ENCODE results near the gene TAOK2.
"Not testable (repeated sequence)": the region's sequence is repeated elsewhere in the genome, so short reads cannot be mapped to it uniquely, and the experiment has no call there.

TAOK2 gene

DNA sequence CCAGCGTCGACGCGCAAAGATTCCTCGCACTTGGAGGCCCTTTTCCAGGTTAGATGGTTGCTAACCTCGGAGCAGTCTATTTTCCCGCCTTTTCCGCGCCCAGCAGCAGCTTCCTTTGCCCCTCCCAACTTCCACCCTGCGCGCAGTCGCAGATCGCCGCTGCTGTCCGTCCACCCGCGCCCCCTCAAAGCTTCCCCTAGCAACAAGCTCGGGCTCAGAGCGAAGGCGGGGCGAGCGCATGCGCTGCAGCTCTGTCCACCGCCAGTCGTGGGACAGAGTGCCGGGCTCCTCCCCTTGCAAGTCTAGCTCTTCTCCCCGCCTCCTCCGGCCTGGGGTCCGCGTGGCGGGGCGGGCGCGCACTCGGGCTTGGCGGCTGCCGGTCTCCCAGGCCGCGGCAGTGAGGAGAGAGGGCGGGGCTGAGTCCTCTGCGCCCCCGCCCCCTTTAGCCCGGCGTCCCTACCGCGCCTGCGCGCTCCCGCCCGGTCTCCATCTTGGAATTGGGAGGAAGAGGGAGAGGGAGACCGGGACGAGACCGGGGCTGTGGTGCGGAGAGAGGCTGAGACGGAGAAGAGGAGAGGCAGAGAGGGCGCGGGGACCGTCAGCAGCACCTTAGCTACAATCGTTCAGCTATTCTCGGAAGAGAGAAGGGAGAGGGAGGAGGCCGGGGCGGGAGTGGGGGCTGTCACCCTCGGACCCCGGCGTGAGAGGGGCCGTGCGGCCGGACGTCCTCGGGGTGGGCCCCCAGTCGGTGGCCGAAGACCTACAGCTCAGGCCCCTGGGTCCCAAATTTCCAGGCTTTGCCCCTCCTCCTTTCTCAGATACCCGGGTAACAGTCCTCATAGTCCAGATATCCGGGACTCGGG is at the start of gene TAOK2:
Gene TAOK2 (plus strand): TSS at position 485 of the 863 bp plus-strand sequence. CDS start 3,905 bp downstream, outside the sequence.
- in situ Hi-C loops (cut with HindIII; ENCODE audit: low sequenced_read_pairs): no loop called here

DNA sequence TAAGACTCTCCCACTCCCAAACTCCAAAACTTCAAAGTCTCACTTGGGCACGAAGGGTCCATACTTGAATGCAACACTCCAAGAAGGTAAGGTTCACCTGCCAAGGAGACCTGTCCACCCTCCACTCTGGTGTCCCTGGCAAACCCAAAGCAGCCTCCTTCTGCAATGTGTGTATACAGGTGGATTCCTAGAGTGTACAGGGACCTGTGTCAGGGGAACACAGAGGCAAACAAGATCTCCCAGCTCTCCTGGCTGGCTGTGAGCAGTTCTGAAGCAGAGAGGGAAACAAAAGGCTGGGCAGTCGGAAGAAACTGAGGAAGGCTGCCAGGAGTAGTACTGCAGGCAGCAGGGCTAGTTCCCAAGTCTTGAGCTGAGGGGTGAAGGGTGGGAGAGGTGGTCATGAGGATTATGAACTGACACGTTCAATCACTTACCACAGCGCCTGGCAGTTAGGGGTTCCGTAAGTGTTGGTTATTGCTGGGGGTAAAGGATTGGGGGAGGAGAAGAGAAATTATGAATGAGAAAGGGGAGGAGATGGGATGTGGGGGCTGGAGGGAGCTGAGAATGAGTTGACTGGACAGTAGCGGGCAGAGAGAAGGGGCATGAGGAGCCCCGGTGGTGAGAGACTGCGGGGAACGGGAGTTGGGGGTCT is 48.4 kb upstream of the TAOK2 start:
- in situ Hi-C loops (cut with HindIII; ENCODE audit: low sequenced_read_pairs): no loop called here

DNA sequence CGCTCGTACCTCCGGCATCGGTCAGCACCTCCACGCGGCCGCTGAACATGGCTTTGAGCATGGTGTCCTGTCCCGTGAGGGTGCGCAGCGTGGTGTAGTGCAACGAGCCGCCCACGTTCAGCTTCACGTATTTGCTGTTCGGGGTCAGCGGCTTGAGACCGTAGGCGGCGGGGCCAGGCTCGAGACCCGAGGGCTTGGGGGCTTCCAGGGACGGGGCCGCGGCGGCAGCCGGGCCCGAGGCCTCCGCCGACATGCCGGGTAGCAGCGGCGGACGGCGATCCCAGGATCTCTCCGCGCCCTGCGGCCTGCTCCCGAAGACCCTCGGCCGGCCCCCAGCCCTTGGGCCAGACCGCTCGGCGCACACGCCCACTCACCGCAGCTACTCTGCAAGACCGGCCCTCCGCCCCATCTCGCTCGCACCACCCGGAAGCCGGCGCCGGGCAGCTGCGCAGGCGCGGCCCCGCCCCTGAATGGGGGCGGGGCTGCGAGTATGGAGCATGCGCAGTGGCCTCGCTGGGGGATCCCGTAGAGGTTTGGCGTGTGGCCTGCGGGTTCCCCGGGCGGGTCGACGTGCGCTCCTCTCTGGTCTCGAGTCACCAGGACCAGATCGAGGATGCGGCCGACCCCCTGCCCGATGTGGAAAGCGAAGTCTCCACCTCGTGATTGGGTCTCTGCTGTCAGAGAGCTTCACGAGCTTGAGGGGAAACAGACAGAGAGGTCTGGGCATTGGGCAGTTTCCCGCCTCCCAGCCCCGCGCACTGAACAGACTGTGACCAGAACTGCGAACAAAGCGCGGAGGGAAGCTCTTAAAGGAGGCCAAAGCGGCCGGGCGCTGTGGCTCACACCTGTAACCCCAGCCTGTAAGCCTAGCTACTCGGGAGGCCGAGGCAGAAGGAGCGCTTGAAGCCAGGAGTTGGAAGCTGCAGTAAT is 47.6 kb upstream of the TAOK2 start, which contains the start of gene KCTD13:
Gene KCTD13 (minus strand): TSS at position 446 of the 930 bp plus-strand sequence. CDS start 193 bp downstream, at position 253.
- in situ Hi-C loops (cut with HindIII; ENCODE audit: low sequenced_read_pairs): no loop called here

DNA sequence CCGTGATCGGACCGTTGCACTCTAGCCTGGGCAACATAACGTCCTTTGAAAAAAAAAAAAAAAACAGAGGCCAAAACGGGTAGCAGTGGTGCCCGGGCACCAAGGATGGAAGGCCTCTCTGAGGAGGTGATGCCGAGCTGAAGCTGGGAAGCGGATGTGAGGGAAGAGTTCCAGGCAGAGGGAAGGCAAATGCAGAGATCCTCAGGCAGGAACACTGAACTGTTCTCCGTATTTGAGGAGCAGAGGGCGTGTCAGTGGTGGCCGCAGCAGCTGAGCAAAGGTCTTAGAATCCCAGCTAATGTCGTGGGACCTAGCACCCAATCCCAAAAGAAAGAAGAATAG is 47.0 kb upstream of the TAOK2 start:
- in situ Hi-C loops (cut with HindIII; ENCODE audit: low sequenced_read_pairs): no loop called here

DNA sequence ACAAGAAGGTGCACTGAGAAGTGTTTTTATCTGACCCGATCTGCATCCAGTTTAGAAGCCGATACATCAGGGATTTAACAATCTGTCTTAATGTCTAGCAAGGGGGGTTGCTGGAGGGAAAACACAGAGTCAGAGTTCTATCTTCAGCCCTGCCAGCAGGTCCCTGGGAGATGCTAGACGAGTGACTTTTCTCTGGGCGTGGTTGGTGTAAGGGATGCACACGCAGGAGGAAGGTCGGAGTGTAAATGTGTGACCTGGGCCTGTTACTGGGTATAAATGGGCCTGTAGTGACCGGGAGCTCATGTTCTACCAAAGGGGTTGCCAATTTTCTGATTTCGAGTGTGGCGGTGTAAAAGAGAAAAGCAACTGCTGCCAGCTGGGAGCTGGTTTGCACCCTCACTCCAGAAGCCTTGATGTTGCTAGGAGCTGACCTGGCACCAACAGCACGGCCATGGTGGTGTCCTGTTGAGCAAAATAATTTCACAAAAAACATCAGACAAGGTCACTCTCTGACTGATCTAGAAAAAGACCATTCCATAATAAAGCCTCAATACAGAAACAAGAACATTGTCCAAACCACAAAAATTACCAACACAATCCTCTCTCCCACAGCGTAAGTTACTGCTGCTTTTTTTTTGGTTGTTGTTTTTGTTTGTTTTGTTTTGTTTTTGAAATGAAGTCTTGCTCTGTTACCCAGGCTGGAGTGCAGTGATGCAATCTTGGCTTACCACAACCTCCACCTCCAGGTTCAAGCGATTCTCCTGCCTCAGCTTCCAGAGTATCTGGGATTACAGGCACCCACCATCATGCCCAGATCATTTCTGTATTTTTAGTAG is 46.4 kb upstream of the TAOK2 start:
- in situ Hi-C loops (cut with HindIII; ENCODE audit: low sequenced_read_pairs): no loop called here

DNA sequence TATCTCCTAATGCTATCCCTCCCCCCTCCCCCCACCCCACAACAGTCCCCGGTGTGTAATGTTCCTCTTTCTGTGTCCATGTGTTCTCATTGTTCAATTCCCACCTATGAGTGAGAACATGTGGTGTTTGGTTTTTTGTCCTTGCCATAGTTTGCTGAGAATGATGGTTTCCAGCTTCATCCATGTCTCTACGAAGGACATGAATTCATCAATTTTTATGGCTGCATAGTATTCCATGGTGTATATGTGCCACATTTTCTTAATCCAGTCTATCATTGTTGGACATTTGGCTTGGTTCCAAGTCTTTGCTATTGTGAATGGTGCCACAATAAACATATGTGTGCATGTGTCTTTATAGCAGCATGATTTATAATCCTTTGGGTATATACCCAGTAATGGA is 41.9 kb upstream of the TAOK2 start:
- in situ Hi-C loops (cut with HindIII; ENCODE audit: low sequenced_read_pairs): not testable (repeated sequence)

DNA sequence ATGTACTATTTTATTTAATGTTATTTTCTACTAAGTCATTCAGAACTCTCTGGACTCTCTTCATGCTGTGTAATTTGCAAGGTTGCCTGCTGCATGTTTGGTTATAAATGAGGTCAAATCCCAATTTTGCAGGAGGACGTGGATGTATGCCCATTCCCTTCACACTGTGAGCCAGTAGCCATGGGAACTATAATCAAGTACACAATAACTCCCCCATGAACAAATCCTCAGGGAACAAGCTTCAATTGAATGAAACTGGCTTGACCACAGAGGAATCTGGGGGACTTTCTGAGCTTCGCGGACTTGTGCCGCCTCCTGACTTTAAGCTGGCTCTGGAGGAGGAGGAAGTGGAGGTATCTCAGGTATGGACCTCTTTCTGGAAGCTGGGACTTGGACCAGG is 33.0 kb upstream of the TAOK2 start:
- in situ Hi-C loops (cut with HindIII; ENCODE audit: low sequenced_read_pairs): no loop called here

DNA sequence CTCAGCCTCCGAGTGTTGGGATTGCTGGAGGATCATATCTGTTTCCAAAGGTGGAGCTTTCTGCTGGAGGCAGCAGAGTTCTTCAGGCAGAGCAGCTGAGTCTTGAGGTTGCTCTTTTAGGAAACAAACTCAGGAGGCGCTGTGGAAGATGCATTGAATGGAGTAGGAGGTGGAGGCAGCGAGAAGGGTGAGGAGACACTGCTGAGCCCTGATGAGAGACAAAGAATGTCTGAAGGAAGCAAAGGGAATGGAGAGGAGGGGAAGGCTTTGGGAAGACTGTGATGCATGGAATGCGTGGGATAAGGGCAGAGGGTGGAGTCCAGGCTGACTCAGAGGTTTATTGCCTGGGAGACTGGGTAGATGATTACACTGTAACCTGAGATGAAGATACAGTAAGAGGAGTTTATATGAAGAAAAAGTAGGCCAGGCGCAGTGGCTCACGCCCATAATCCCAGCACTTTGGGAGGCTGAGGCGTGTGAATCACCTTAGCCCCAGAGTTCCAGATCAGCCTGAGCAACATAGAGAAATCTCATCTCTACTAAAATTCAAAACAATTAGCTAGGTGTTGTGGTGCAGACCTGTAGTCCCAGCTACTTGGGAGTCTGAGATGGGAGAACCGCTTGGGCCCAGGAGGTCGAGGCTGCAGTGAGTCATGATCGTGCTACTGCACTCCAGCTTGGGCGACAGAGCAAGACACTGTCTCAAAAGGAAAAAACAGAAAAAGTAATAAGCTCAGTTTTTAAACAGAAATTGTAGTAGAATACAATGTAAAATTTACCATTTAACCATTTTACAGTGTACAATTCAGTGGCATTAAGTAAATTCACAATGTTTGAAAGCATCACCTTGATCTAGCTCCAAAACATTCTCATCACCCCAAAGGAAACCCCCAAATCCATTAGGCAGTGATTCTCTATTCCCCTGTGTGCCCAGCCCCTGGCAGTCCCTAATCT is 29.5 kb upstream of the TAOK2 start:
- in situ Hi-C loops (cut with HindIII; ENCODE audit: low sequenced_read_pairs): no loop called here

DNA sequence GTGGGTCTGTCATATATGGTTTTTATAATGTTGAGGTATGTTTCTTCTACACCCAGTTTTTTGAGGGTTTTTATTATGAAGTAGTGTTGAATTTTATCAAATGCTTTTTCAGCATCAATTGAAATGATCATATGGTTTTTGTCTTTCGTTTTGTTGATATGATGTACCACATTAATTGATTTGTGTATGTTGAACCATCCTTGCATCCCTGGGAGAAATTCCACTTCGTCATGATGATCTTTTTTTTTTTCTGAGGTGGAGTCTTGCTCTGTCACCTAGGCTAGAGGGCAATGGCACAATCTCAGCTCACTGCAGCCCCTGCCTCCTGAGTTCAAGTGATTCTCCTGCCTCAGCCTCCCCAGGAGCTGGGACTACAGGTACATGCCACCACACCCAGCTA is 25.8 kb upstream of the TAOK2 start:
- in situ Hi-C loops (cut with HindIII; ENCODE audit: low sequenced_read_pairs): no loop called here

DNA sequence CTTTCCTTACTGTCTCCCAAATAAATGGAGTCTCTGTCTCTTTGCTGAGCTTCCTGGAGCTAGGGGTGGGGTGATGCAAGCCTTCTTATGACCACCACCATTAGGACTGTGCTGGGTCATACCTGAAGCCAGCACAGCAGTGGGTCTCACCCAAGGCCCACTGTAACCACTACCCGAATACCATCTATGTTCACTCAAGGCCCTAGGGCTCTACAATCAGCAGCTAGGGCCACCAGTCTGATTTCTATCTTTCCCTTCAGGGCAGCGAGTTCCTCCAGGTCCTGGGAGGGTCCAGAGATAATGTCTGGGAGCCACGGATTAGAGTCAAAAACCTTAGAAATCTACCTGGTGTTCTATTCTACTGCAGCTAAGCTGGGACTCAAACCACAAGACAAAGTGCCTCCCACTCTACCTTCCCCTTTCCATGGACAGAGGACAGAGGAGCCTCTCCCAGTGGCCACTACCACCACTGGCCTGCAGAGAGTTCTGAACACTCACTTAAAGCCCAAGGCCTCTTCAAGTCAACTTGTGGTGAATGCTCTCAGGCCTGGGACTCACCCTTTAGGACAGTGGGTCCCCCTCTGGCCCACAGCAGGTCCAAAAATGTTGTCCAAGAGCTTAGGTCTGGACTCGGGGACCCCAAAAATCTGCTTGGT is 22.7 kb upstream of the TAOK2 start:
- in situ Hi-C loops (cut with HindIII; ENCODE audit: low sequenced_read_pairs): no loop called here

DNA sequence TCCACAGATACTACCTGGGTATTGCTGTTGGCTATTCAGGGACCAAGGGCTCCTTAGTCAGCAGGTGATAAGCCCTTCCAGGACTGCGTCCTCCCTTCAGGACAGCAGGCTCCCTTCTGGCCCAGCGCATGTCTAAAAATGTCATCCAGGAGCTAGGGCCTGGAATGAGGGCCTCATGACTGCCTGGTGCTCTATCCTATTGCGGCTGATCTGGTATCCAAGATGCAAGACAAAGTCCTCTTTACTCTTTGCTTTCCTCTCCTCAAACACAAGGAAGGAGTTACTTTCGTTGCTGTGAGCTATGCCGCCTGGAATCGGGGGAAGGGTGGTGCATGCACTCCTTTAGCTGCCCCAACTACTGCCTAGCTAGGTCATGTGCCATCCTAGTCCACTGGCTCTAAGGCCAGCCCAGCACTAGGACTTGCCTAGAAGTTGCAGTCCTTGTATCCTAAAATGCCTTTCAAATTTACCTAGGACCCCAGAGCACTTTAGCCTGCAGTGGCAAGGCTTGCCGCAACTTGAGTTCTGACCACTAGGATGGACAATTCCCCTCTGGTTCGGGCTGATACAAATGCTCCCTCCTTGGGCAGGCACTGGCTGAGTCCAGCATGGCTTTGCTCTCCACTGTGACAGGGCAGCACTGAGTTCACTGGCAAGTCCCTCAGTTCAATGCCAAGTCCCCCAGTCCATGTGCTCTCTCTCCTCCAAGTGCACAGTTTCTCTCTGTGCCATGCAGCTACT is 21.9 kb upstream of the TAOK2 start:
- in situ Hi-C loops (cut with HindIII; ENCODE audit: low sequenced_read_pairs): no loop called here

DNA sequence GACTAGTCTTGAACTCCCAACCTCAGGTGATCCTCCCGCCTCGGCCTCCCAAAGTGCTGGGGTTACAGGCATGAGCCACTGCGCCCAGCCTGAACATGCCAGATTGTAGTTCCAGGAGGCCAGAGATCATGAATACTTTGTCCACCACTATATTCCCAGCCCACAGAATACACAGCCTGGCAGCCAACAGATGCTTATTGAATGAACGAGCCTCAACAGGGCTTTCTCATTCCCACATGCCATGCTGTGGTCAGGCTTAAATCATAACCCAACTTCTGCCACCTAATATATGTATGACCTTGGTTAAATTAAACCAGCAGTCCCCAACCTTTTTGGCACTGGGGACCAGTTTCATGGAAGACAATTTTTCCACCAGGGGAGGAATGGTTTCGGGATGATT is 14.9 kb upstream of the TAOK2 start:
- in situ Hi-C loops (cut with HindIII; ENCODE audit: low sequenced_read_pairs): no loop called here

DNA sequence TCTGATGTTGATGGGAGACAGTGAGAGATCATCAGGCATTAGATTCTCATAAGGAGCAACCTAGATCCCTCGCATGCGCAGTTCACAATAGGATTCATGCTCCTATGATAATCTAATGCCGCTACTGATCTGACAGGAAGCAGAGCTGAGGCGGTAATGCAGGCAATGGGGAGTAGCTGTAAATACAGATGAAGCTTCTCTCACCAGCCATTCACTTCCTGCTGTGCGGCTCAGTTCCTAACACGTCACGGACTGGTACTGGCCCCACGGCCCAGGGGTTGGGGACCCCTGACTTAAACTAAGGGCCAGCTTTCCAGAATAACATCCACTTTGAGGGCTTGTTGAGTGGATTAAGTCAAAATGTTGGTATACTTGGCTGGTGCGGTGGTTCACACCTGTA is 14.4 kb upstream of the TAOK2 start:
- in situ Hi-C loops (cut with HindIII; ENCODE audit: low sequenced_read_pairs): no loop called here

DNA sequence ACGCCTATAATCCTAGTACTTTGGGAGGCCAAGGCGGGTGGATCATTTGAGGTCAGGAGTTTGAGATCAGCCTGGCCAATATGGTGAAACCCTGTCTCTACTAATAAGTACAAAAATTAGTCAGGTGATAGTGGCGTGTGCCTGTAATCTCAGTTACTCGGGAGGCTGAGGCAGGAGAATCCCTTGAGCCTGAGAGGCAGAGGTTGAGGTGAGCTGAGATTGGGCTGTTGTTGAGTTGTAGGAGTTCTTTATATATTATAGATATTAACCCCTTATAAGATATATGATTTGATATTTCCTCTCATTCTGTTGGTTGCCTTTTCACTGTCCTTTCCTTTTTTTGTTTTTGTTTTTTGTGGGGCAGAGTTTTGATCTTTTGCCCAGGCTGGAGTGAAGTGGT is 13.8 kb upstream of the TAOK2 start:
- in situ Hi-C loops (cut with HindIII; ENCODE audit: low sequenced_read_pairs): not testable (repeated sequence)

DNA sequence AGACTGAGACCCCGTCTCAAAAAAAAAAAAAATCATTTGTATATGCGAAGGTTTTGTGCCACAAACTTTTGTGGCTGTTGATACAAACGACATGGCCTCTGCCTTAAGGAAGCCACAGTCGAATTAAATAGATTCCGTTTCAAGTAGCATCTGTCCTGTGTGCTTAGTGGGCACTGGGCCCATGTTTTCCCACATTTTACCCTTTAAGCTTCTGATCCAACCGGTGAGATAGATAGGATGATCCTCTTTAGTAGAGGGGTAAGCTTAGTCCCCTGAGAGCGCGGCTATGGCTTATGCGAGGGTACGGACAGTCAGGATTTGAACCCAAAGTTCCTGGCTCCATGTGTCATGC is 12.6 kb upstream of the TAOK2 start:
- in situ Hi-C loops (cut with HindIII; ENCODE audit: low sequenced_read_pairs): no loop called here

DNA sequence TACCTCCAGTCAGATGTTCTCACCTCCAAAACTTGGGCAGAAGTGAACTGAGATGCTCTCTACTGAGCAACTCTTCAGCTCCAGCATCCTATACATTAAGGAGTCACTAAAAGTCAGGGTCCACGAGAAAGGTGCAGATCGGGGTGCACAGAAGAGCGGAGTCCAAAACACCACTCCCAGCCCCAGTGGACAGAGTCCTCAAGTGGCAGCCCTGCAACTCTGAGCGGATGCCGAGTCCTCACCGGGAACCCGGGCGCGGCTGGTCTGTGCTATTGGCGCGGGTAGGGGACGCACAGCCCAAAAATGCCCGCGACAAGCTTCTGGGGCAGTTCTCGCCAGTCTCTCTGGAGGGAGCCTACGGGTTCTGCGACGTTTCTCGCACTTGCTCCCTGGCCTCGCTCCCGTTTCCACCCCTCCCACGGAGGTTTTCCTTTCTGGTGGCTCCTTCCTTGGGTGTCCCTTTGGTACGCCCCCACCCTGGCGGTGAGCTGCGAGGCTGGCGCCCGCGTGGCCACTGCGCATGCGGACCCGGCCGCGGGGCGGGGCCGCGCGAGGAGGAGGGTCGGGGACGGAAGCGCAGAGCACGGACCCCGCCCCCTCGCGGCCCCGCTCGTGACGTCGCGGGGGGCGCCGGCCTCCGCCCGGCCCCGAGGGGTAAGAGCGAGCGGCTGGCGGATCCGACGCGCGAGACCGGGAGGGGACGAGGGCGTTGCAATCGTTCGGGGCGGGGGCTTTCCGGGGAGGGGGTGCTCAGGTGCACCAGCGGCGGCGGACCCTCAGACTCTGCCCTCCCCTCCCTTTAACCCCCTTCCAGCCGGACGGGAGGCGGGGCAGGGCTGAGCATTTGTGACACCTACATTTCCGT is 12.0 kb upstream of the TAOK2 start, which contains the start of gene TMEM219:
Gene TMEM219 (plus strand): TSS at position 601 of the 865 bp plus-strand sequence. CDS start 1,065 bp downstream, outside the sequence.
- in situ Hi-C loops (cut with HindIII; ENCODE audit: low sequenced_read_pairs): no loop called here

DNA sequence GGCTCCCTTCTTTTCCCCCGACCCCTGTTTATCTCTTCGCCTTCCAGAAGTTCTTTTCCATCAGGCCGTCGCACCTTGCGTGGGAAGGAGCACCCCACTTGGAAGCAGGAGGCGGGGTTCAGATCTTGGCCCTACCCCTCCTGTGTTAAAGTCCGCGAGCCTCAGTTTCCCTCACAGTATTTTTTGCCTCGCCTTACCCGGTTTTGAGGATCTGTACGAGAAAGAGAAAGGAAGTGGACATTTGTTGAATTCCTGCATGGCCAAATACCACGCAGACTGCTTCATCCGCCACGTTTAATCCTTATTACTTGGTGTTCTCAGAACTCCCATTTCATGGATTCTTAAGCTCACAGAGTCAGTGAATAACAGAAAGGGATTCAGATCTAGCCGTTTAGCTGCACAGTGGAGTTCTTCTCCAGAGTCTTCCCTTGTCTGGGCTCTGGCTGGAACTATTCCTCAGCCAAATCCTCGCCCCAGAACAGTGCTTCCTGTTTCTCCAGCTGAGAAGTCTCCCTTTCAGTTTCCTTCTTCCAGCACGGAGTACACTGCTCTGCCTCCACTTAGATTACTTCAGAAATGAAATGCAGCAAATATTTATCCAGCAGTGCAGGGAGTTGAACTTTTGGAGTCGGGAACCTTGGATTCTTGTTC is 11.2 kb upstream of the TAOK2 start:
- in situ Hi-C loops (cut with HindIII; ENCODE audit: low sequenced_read_pairs): no loop called here
